ENCODE results near the gene HAUS8.

HAUS8 gene, protein sequence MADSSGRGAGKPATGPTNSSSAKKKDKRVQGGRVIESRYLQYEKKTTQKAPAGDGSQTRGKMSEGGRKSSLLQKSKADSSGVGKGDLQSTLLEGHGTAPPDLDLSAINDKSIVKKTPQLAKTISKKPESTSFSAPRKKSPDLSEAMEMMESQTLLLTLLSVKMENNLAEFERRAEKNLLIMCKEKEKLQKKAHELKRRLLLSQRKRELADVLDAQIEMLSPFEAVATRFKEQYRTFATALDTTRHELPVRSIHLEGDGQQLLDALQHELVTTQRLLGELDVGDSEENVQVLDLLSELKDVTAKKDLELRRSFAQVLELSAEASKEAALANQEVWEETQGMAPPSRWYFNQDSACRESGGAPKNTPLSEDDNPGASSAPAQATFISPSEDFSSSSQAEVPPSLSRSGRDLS

DNA sequence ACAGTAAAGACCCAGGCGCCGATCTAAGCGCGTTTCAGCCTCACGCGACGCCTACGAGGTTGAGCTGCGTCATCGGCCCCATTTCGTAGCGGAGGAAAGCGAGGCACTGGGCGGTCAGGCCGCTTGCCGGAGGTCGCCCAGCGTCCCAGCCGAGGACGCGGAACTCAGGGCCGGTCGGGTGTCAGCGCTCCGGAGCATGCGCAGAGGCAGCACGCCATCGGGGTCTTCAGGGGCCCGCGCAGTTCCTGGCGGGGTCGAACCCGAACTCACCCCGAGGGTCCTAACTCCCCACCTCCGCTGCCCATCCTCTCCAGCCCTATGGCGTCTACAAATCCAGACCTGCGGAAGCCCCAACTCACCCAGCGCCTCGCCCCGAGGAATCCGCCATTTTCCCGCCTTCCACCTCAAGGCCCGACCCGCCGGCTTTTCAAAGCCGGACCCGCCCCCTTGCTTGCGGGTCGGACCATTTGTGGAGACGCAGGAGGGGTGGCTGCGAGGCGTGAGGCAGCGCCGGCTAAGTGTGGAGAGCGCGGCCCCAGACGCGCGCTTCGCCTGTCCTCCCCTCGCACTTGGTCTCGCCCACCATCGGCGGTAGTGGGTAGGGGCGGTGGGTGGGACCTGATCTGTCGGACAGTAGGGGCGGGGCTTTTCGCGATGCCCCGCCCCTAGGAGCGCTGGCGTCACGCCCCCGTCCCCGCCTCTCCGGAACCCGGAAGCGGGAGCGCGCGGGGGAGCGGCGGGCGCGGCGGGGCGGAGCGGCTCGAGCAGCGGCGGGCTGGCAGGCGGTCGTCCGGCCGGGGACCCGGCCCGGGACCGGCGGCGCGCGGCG is at the start of gene HAUS8, which contains the start of gene MYO9B:
HAUS8 (minus strand) TSS at position 418 of the 829 bp plus-strand sequence; CDS start at position 388, 30 bp downstream.
MYO9B (plus strand) TSS at position 743 of the 829 bp plus-strand sequence. CDS start 25,941 bp downstream, outside the sequence.
- peak; percentile 99 for DNase-seq (ENCODE audit: low spot score)
- TF ChIP-seq, protein P1, sequence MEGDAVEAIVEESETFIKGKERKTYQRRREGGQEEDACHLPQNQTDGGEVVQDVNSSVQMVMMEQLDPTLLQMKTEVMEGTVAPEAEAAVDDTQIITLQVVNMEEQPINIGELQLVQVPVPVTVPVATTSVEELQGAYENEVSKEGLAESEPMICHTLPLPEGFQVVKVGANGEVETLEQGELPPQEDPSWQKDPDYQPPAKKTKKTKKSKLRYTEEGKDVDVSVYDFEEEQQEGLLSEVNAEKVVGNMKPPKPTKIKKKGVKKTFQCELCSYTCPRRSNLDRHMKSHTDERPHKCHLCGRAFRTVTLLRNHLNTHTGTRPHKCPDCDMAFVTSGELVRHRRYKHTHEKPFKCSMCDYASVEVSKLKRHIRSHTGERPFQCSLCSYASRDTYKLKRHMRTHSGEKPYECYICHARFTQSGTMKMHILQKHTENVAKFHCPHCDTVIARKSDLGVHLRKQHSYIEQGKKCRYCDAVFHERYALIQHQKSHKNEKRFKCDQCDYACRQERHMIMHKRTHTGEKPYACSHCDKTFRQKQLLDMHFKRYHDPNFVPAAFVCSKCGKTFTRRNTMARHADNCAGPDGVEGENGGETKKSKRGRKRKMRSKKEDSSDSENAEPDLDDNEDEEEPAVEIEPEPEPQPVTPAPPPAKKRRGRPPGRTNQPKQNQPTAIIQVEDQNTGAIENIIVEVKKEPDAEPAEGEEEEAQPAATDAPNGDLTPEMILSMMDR (IDR thresholded peaks at IDR 0.05; ENCODE audit: extremely low read depth, insufficient read depth, missing control alignments), result no peak
- in situ Hi-C loops (cut with MboI; ENCODE audit: low pct_unique_long_range_greater_than_20kb, low sequenced_read_pairs, unreplicated experiment), result no loop called here

DNA sequence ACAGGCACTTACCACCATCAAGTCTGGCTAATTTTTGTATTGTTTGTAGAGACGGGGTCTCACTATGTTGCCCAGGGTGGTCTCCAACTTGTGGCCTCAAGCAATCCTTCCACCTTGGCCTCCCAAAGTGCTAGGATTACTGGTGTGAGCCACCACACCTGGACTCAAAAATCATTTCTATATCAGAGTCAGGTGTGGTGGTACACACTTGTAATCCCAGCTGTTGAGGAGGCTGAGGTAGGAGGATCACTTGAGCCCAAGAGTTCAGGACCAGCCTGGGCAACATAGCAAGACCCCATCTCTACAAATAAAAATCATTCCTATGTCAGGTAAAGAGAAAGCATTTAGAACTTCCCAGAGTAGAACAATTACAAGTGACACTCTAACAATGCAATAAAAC is 48.8 kb upstream of the HAUS8 start:
- in situ Hi-C loops (cut with MboI; ENCODE audit: low pct_unique_long_range_greater_than_20kb, low sequenced_read_pairs, unreplicated experiment), result no loop called here

DNA sequence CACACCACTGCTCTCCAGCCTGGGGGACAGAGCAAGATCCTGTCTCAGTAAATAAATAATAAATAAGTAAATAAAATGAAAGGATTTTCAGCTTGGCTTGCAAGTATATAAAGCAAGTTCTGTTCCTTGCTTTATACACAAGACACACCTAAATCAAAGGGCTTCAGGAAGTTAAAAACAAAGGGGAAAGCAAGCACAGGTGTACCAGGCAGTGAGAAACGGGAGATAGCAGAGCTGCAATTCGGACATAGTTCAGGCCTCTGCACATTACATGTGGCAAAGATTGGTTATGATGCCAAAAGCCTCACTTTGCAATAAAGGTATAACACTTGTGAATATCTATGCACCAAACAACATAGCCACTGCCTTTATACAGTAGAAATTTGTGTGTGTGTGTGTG is 47.8 kb upstream of the HAUS8 start:
- TF ChIP-seq, protein P1 (IDR thresholded peaks at IDR 0.05; ENCODE audit: extremely low read depth, insufficient read depth, missing control alignments), result no peak
- DNase-seq (ENCODE audit: low spot score), result no peak
- in situ Hi-C loops (cut with MboI; ENCODE audit: low pct_unique_long_range_greater_than_20kb, low sequenced_read_pairs, unreplicated experiment), result no loop called here

More for the DNA sequence above, 48.8 kb upstream of the HAUS8 start:
- TF ChIP-seq, protein P1 (IDR thresholded peaks at IDR 0.05; ENCODE audit: extremely low read depth, insufficient read depth, missing control alignments), result no peak
- no peak for DNase-seq (ENCODE audit: low spot score)

DNA sequence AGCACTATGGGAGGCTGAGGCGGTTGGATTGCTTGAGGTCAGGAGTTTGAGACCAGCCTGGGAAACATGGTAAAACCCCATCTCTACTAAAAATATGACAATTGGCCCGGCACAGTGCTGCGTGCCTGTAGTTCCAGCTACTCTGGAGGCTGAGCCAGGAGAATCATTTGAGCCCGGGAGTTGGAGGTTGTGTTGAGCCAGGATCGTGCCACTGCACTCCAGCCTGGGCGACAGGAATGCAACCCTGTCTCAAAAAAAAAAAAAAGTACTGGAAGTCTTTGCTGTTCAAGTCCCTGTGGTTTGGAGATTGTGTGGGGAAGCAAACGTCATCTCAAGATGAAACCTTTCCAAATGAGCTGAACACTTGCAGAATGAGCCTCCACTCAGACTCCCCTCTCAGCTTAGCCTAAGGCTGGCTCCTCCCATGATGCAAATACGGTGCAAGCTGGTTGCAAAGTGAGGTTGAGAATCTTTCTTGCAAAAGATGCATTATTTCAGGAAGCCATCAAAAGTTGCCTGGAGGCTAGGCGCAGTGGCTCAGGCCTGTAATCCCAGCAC is 46.6 kb upstream of the HAUS8 start:
- in situ Hi-C loops (cut with MboI; ENCODE audit: low pct_unique_long_range_greater_than_20kb, low sequenced_read_pairs, unreplicated experiment), result no loop called here
- peak; percentile 55 for DNase-seq (ENCODE audit: low spot score)
- TF ChIP-seq, protein P1 (IDR thresholded peaks at IDR 0.05; ENCODE audit: extremely low read depth, insufficient read depth, missing control alignments), result no peak

DNA sequence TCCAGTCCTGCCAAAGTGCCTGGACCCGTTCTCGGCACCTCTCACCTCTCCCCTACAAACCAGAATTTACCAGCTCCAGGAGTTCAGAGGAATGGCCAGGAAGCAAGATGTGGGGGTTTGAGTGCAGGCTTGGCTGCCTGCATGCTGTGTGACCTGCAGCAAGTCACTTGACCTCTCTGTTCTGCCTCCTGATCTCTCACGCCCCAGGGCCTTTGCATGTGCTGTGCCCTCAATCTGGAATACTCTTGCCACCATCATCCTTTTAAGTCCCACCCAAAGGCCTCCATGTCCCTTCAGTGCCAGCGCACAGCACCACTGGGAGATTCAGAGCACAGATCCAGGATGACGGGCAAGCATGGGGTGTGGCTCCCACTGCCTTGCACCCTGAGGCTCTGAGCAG is 43.7 kb upstream of the HAUS8 start:
- in situ Hi-C loops (cut with MboI; ENCODE audit: low pct_unique_long_range_greater_than_20kb, low sequenced_read_pairs, unreplicated experiment), result no loop called here
- no peak for DNase-seq (ENCODE audit: low spot score)
- TF ChIP-seq, protein P1 (IDR thresholded peaks at IDR 0.05; ENCODE audit: extremely low read depth, insufficient read depth, missing control alignments), result no peak

DNA sequence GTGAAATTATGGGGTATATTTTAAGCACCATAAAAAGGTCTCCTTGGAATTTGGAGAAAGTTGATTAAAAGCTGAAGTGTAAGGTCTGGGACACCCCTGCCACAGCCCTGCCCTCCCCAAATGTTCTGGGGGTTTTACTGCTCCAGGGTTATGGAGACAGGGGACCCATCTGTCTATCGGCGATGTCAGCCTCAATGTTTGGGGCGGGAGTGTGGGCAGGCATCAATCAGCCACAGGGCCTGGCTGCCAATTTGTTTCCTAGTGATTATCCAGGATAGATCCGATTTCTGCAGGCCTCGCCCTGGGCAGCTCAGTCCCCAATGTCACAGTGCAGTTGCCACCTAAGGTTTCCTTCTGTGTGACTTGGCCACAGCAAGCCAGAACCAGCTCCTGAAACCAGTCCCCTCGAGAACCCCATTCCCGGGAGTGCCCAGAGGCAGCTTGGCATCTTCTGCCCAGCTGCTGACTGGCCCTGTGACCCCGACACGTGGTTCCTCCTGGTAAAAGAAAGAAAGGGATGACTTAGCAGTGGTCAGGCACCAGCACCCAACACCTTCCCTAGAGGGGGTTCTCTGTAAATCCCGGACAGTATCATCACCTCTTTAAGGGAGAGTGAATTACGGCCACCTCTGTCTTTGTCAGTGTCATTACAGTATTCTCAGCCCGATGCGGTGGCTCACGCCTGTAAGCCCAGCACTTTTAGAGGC is 41.9 kb upstream of the HAUS8 start:
- DNase-seq (ENCODE audit: low spot score), result no peak
- TF ChIP-seq, protein P1 (IDR thresholded peaks at IDR 0.05; ENCODE audit: extremely low read depth, insufficient read depth, missing control alignments), result no peak
- in situ Hi-C loops (cut with MboI; ENCODE audit: low pct_unique_long_range_greater_than_20kb, low sequenced_read_pairs, unreplicated experiment), result no loop called here

Data from GM13977 (cell line).